ENCODE data around the gene ZSCAN12. TPM values are rescaled to one million over a fixed set of nuclear protein-coding genes. Genes with fewer than 3 reads are reported as not detected.

The ZSCAN12 gene
- total RNA-seq, 1 experiment from 2014 or later, result 0.81 TPM

DNA sequence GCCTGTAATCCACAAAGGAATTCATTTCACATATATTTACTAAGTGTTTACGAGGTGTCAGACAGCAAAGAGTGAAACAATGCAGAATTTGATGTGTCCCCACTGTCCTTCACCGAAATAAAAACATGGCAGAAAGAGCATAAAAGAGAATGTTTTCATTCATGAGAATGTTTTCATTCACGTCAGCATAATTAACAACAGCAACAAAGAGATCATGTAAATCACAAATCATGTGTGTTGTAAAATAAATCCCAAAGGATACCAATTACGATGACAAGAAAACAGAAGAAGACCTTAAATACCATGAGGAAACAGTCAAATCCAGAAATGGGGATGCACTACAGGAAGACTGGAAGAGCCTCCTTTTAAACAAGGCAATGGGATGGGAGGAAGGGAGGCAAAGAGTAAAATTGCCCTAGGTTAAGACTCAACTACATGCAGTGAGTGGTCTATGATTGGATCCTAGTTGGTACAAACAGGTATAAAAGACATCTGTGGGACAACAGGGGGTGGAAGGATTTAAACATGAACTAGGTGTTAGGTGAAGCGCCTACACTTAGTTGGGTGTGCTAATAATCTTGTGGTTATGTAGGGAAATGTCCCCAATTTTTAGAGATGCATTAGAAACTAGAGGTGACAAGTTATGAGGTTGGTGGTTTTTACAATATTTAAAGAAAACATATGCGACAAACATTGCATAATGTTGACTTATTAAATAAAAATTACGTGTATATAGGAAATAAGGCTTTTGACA, 65.1 kb downstream of the ZSCAN12 start:
- ChIA-PET CTCF (interaction anchor here (1.2 kb wide), 1 partner anchor 21 kb away, joined by 9 read pairs; no protein-coding TSS in a partner anchor), RAD21 (ENCODE audit: low non-redundant PET in 1 of 2, low total read pairs in 2 of 2, uncharacterized antibody in 2 of 2, unreplicated experiment in 2 of 2) (no interaction called here), POLR2A (interaction anchor here (1.0 to 2.0 kb wide), 5 partner anchors 14 to 49 kb away, joined by 3 to 14 read pairs (median 9); partner anchors contain the start of gene ZKSCAN3)
- ATAC-seq, result no peak
- H3K79me2 ChIP-seq (ENCODE audit: insufficient read depth, low read length), result peaks cover 5% of the 10 kb centered on the region; the same call in 1 of the 2 replicates
- no peak for TF ChIP-seq EGR1 (IDR thresholded peaks at IDR 0.05; ENCODE audit: low read depth)
- no peak for TF ChIP-seq CBX3 (IDR thresholded peaks at IDR 0.05; ENCODE audit: low read depth)
- no peak for DNase-seq (ENCODE audit: low read depth, low spot score)
- peak overlapping the region in 1 of 2 experiments; percentile 77; a peak in 2 of 4 replicates for H3K4me3 ChIP-seq (replicated peaks in 1 of 2; ENCODE audit: low read depth in 1 of 2, low read length in 2 of 2)
- H3K4me1 ChIP-seq (ENCODE audit: control insufficient read depth in 1 of 2, insufficient read depth in 2 of 2, low read length in 2 of 2), result peaks cover 13 to 19% of the 10 kb centered on the region in 2 experiments; a peak in 3 of 4 replicates
- peak overlapping the region; percentile 78 for H3K9ac ChIP-seq (ENCODE audit: low read length)
- H3K36me3 ChIP-seq (ENCODE audit: control insufficient read depth in 1 of 2, insufficient read depth in 2 of 2, low read length in 2 of 2), result no peaks in the 10 kb centered on the region
- peak overlapping the region; percentile 85 for H3K4me2 ChIP-seq (ENCODE audit: low read length)
- no peaks in the 10 kb centered on the region for H3K9me3 ChIP-seq (ENCODE audit: control insufficient read depth in 1 of 2, insufficient read depth in 1 of 2, low read depth in 1 of 2, low read length in 2 of 2)
- H4K20me1 ChIP-seq (ENCODE audit: insufficient read depth), result no peaks in the 10 kb centered on the region
- peak overlapping the region; percentile 77; the same call in 1 of the 2 replicates for H3K27ac ChIP-seq (ENCODE audit: low read depth, low read length)
- BruUV-seq (replicated peaks), result no TSS peak
- no peak overlapping the region for H2AFZ ChIP-seq (ENCODE audit: low read depth, low read length, poor library complexity, severe bottlenecking)
- H3K27me3 ChIP-seq (ENCODE audit: insufficient read depth, low read length), result no peaks in the 10 kb centered on the region
- intact Hi-C loops (cut with micrococcal nuclease), result loop anchor here (5.0 kb wide), 1 partner anchor 67 kb away; the partner anchor contains the start of gene ZSCAN26
- H3K9me2 ChIP-seq (ENCODE audit: insufficient read depth), result no peaks in the 10 kb centered on the region

DNA sequence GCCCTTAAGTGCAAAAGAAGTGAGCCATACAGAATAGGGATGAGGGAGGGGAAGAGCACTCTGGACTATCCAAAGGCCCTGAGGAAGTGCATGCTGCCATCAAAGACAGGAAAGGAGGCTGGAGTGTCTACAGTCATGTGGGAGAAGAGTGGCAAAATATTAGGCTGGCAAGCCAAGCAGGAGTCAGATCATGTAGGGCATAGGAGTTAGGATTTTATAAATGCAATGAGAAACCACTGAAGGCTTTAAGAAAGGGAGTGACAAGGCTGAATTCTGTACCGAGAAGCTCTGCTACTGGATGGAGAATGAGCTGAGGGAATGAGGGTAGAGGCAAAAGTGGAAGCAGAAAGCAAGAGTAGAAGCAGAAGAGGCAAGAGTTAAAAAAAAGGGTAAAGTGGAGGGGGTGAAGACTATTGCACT, 65.9 kb downstream of the ZSCAN12 start:
- Histone ChIP-seq H3K4me1 (ENCODE audit: control insufficient read depth in 1 of 2, insufficient read depth in 2 of 2, low read length in 2 of 2) (peaks cover 13 to 19% of the 10 kb centered on the region in 2 experiments; a peak in 3 of 4 replicates), H3K79me2 (ENCODE audit: insufficient read depth, low read length) (peaks cover 5% of the 10 kb centered on the region; the same call in 1 of the 2 replicates), H3K4me2 (ENCODE audit: low read length) (no peak overlapping the region), H2AFZ (ENCODE audit: low read depth, low read length, poor library complexity, severe bottlenecking) (no peak overlapping the region), H3K9ac (ENCODE audit: low read length) (no peak overlapping the region), H4K20me1 (ENCODE audit: insufficient read depth) (no peaks in the 10 kb centered on the region), H3K27me3 (ENCODE audit: insufficient read depth, low read length) (no peaks in the 10 kb centered on the region), H3K4me3 (replicated peaks in 1 of 2; ENCODE audit: low read depth in 1 of 2, low read length in 2 of 2) (no peak overlapping the region), H3K9me2 (ENCODE audit: insufficient read depth) (no peaks in the 10 kb centered on the region), H3K9me3 (ENCODE audit: control insufficient read depth in 1 of 2, insufficient read depth in 1 of 2, low read depth in 1 of 2, low read length in 2 of 2) (no peaks in the 10 kb centered on the region), H3K36me3 (ENCODE audit: control insufficient read depth in 1 of 2, insufficient read depth in 2 of 2, low read length in 2 of 2) (no peaks in the 10 kb centered on the region), H3K27ac (ENCODE audit: low read depth, low read length) (no peak overlapping the region)
- ATAC-seq (no peak), DNase-seq (ENCODE audit: low read depth, low spot score) (no peak)
- intact Hi-C loops (cut with micrococcal nuclease), result no loop called here
- ChIA-PET RAD21 (ENCODE audit: low non-redundant PET in 1 of 2, low total read pairs in 2 of 2, uncharacterized antibody in 2 of 2, unreplicated experiment in 2 of 2) (no interaction called here), POLR2A (no interaction called here), CTCF (no interaction called here)
- BruUV-seq (replicated peaks), result no TSS peak
- TF ChIP-seq TCF7L2 (IDR thresholded peaks at IDR 0.05; ENCODE audit: borderline replicate concordance, extremely low read depth, insufficient read depth, insufficient read length) (no peak), ZNF274 (IDR thresholded peaks at IDR 0.05; ENCODE audit: low read depth, low read length) (no peak)
- TF ChIP-seq, protein P1, sequence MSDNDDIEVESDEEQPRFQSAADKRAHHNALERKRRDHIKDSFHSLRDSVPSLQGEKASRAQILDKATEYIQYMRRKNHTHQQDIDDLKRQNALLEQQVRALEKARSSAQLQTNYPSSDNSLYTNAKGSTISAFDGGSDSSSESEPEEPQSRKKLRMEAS (IDR thresholded peaks at IDR 0.05), result no peak
- TF ChIP-seq, protein P2, sequence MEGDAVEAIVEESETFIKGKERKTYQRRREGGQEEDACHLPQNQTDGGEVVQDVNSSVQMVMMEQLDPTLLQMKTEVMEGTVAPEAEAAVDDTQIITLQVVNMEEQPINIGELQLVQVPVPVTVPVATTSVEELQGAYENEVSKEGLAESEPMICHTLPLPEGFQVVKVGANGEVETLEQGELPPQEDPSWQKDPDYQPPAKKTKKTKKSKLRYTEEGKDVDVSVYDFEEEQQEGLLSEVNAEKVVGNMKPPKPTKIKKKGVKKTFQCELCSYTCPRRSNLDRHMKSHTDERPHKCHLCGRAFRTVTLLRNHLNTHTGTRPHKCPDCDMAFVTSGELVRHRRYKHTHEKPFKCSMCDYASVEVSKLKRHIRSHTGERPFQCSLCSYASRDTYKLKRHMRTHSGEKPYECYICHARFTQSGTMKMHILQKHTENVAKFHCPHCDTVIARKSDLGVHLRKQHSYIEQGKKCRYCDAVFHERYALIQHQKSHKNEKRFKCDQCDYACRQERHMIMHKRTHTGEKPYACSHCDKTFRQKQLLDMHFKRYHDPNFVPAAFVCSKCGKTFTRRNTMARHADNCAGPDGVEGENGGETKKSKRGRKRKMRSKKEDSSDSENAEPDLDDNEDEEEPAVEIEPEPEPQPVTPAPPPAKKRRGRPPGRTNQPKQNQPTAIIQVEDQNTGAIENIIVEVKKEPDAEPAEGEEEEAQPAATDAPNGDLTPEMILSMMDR (IDR thresholded peaks at IDR 0.05 in 2 of 3, conservative IDR thresholded peaks at IDR 0.05 in 1 of 3; ENCODE audit: borderline replicate concordance in 1 of 3, insufficient read depth in 1 of 3, low read depth in 2 of 3, low read length in 2 of 3), result no peak
- TF ChIP-seq, protein P3, sequence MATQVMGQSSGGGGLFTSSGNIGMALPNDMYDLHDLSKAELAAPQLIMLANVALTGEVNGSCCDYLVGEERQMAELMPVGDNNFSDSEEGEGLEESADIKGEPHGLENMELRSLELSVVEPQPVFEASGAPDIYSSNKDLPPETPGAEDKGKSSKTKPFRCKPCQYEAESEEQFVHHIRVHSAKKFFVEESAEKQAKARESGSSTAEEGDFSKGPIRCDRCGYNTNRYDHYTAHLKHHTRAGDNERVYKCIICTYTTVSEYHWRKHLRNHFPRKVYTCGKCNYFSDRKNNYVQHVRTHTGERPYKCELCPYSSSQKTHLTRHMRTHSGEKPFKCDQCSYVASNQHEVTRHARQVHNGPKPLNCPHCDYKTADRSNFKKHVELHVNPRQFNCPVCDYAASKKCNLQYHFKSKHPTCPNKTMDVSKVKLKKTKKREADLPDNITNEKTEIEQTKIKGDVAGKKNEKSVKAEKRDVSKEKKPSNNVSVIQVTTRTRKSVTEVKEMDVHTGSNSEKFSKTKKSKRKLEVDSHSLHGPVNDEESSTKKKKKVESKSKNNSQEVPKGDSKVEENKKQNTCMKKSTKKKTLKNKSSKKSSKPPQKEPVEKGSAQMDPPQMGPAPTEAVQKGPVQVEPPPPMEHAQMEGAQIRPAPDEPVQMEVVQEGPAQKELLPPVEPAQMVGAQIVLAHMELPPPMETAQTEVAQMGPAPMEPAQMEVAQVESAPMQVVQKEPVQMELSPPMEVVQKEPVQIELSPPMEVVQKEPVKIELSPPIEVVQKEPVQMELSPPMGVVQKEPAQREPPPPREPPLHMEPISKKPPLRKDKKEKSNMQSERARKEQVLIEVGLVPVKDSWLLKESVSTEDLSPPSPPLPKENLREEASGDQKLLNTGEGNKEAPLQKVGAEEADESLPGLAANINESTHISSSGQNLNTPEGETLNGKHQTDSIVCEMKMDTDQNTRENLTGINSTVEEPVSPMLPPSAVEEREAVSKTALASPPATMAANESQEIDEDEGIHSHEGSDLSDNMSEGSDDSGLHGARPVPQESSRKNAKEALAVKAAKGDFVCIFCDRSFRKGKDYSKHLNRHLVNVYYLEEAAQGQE (IDR thresholded peaks at IDR 0.05; ENCODE audit: low read depth), result no peak
- TF ChIP-seq, protein P4, sequence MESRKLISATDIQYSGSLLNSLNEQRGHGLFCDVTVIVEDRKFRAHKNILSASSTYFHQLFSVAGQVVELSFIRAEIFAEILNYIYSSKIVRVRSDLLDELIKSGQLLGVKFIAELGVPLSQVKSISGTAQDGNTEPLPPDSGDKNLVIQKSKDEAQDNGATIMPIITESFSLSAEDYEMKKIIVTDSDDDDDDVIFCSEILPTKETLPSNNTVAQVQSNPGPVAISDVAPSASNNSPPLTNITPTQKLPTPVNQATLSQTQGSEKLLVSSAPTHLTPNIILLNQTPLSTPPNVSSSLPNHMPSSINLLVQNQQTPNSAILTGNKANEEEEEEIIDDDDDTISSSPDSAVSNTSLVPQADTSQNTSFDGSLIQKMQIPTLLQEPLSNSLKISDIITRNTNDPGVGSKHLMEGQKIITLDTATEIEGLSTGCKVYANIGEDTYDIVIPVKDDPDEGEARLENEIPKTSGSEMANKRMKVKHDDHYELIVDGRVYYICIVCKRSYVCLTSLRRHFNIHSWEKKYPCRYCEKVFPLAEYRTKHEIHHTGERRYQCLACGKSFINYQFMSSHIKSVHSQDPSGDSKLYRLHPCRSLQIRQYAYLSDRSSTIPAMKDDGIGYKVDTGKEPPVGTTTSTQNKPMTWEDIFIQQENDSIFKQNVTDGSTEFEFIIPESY (IDR thresholded peaks at IDR 0.05; ENCODE audit: extremely low read depth, insufficient replicate concordance, low read length), result no peak
